ENCODE measurements around the gene HEXA.

HEXA gene

DNA sequence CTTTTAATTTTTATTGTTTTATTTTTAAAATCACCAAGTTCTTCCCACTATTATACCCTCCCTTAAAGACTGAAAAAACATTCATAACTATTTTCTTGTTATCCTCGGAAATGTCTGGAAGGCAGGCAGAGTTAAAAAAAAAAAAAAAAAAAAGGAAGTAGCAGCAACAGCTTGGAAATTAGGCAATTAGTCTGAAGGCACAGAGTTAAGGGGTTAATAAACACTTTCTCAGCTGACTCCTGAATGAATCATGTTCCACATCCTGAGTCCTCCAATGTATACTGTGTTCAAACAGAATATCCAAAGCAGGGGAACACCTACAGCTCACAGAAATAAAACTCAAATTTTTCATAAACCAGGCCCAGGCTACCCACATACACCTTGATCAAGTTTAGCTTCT is 5.8 kb downstream of the HEXA start:
- H3K9me3 Mint-ChIP-seq = no peaks in the 10 kb centered on the region
- no peaks in the 10 kb centered on the region for H3K27me3 Mint-ChIP-seq (ENCODE audit: low read depth)
- no peak overlapping the region for H3K4me3 Mint-ChIP-seq
- TF ChIP-seq, protein P1, sequence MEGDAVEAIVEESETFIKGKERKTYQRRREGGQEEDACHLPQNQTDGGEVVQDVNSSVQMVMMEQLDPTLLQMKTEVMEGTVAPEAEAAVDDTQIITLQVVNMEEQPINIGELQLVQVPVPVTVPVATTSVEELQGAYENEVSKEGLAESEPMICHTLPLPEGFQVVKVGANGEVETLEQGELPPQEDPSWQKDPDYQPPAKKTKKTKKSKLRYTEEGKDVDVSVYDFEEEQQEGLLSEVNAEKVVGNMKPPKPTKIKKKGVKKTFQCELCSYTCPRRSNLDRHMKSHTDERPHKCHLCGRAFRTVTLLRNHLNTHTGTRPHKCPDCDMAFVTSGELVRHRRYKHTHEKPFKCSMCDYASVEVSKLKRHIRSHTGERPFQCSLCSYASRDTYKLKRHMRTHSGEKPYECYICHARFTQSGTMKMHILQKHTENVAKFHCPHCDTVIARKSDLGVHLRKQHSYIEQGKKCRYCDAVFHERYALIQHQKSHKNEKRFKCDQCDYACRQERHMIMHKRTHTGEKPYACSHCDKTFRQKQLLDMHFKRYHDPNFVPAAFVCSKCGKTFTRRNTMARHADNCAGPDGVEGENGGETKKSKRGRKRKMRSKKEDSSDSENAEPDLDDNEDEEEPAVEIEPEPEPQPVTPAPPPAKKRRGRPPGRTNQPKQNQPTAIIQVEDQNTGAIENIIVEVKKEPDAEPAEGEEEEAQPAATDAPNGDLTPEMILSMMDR (IDR thresholded peaks at IDR 0.05; ENCODE audit: unreplicated experiment in 3 of 3) = no peak
- peaks cover 12% of the 10 kb centered on the region for H3K4me1 Mint-ChIP-seq
- no peak overlapping the region for H3K27ac Mint-ChIP-seq
- H3K36me3 Mint-ChIP-seq (ENCODE audit: low read depth) = peaks cover 15% of the 10 kb centered on the region

DNA sequence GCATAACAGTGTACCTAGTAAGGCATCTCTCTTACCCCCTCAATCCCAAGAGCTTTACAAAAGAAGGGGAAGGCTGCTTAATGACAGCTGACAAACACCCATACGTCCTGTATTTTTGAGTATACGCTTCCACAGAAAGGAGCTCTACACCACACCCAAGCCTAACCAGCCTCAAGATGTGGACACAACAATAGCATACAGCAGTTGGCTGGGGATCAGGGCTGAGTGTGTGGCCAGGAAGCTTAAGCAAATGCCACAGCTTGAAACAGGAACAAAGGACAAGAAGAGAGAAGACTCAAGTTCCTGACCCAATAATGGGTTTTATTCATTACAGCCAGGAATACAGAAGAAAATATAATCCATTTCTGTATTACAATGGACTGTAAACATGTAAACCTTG is 6.9 kb downstream of the HEXA start:
- H3K27ac Mint-ChIP-seq = peak overlapping the region in 1 of 3 experiments; percentile 14
- TF ChIP-seq, protein P1 (IDR thresholded peaks at IDR 0.05; ENCODE audit: unreplicated experiment in 3 of 3) = no peak
- peaks cover 15% of the 10 kb centered on the region for H3K36me3 Mint-ChIP-seq (ENCODE audit: low read depth)
- H3K4me3 Mint-ChIP-seq = no peak overlapping the region
- peaks cover 1% of the 10 kb centered on the region for H3K4me1 Mint-ChIP-seq
- H3K27me3 Mint-ChIP-seq (ENCODE audit: low read depth) = no peaks in the 10 kb centered on the region
- H3K9me3 Mint-ChIP-seq = no peaks in the 10 kb centered on the region

DNA sequence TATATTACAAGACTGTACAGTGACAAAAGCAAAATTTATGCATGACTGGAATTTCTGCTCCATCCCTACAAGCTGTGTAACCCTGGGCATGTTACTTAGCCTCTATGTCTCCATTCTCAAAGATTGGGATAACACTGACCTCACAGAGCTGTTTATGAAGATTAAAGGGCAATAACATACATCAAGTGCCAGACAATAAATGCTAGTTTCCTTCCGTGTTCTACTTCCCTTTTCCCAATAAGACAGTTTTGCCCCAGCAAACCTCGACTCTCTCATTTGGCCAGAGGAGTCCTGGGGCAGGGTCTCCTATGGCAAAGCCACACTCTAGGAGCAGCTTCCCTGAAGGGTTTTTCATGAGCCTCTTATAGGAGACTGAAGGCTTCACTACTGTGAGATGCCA is 7.5 kb downstream of the HEXA start:
- H3K4me3 Mint-ChIP-seq = no peak overlapping the region
- no peak overlapping the region for H3K27ac Mint-ChIP-seq
- no peaks in the 10 kb centered on the region for H3K9me3 Mint-ChIP-seq
- peaks cover 15% of the 10 kb centered on the region for H3K36me3 Mint-ChIP-seq (ENCODE audit: low read depth)
- no peaks in the 10 kb centered on the region for H3K4me1 Mint-ChIP-seq
- no peaks in the 10 kb centered on the region for H3K27me3 Mint-ChIP-seq (ENCODE audit: low read depth)
- TF ChIP-seq, protein P1 (IDR thresholded peaks at IDR 0.05; ENCODE audit: unreplicated experiment in 3 of 3) = no peak

DNA sequence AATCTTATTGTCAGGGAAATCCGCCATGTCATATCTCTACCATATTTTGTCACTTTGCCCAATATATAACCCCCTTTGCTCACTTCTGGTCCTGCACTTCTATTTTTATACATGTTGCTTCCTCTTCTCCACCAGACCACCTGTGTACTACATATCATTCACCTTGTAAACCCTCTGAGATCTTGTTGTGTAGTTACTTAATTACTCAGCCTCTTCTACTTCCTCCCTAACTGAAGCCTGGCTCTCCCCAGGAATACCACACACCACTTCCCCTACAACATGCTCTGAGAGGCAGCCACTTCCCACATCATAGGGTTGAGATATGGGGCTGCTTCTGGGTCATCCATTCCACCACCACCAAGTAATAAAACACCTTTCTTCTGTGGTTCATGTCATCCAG is 10.0 kb downstream of the HEXA start:
- TF ChIP-seq, protein P1 (IDR thresholded peaks at IDR 0.05; ENCODE audit: unreplicated experiment in 3 of 3) = no peak
- no peaks in the 10 kb centered on the region for H3K4me1 Mint-ChIP-seq
- peaks cover 15% of the 10 kb centered on the region for H3K36me3 Mint-ChIP-seq (ENCODE audit: low read depth)
- no peak overlapping the region for H3K4me3 Mint-ChIP-seq
- H3K27ac Mint-ChIP-seq = no peak overlapping the region
- H3K27me3 Mint-ChIP-seq (ENCODE audit: low read depth) = no peaks in the 10 kb centered on the region
- no peaks in the 10 kb centered on the region for H3K9me3 Mint-ChIP-seq

DNA sequence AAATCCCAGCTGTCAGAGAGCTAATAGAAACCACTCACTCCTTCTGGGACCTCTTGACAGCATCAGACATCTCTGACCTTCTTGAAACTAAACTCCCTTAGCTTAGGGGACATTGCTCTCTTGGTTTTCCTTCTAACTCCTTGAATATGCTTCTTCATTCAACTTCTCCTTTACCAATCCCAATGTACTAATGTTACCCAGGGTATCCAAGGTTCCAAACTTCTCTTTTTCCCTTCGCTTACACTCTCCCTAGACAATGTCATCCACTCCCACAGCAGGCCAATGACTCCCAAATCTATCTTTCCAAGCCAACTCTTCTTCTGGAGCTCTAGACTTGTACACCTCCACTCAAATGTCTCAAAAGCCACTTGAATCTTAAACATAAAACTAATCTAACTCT is 14.6 kb downstream of the HEXA start:
- no peak overlapping the region for H3K4me3 Mint-ChIP-seq
- H3K27ac Mint-ChIP-seq = no peak overlapping the region
- H3K4me1 Mint-ChIP-seq = no peaks in the 10 kb centered on the region
- no peaks in the 10 kb centered on the region for H3K9me3 Mint-ChIP-seq
- H3K27me3 Mint-ChIP-seq (ENCODE audit: low read depth) = no peaks in the 10 kb centered on the region
- H3K36me3 Mint-ChIP-seq (ENCODE audit: low read depth) = no peaks in the 10 kb centered on the region
- TF ChIP-seq, protein P1 (IDR thresholded peaks at IDR 0.05; ENCODE audit: unreplicated experiment in 3 of 3) = no peak

DNA sequence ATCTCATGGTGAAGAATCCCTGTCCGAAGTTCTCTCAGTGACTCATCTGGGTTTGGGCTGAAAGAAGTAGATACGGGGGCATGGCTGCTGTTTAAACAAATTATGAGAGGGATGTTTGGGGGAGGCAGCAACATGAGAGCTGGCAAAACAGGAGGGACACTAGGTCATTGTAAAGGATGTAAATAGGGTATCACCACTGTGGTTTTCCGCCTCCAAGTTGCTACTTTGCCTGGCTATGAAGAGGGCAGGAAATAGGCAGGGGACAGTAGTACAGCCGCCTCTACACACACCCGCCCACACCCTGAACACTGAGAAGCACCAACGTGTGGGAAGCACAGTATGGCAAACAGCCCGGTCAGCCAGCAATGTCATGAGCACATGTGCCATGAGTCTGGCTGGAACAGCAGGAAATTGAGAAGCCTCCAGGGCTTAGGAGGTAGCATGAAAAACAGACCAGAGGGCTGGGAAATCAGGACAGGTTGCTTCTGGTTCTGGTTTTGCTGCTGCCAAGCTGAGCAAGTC is 17.1 kb downstream of the HEXA start:
- H3K27ac Mint-ChIP-seq = no peak overlapping the region
- TF ChIP-seq, protein P1 (IDR thresholded peaks at IDR 0.05; ENCODE audit: unreplicated experiment in 3 of 3) = no peak
- H3K36me3 Mint-ChIP-seq (ENCODE audit: low read depth) = peaks cover 8% of the 10 kb centered on the region
- no peak overlapping the region for H3K4me3 Mint-ChIP-seq
- no peaks in the 10 kb centered on the region for H3K9me3 Mint-ChIP-seq
- H3K27me3 Mint-ChIP-seq (ENCODE audit: low read depth) = no peaks in the 10 kb centered on the region
- H3K4me1 Mint-ChIP-seq = no peaks in the 10 kb centered on the region

All from nephron (organoid).